ENCODE data around the gene SETD2. TPM values are rescaled to one million over a fixed set of nuclear protein-coding genes. Genes with fewer than 3 reads are reported as not detected.
"Not testable (repeated sequence)": the region's sequence is repeated elsewhere in the genome, so short reads cannot be mapped to it uniquely, and the experiment has no call there.

Gene SETD2
- polyA plus RNA-seq (ENCODE audit: insufficient read length), result 35.8 TPM

DNA sequence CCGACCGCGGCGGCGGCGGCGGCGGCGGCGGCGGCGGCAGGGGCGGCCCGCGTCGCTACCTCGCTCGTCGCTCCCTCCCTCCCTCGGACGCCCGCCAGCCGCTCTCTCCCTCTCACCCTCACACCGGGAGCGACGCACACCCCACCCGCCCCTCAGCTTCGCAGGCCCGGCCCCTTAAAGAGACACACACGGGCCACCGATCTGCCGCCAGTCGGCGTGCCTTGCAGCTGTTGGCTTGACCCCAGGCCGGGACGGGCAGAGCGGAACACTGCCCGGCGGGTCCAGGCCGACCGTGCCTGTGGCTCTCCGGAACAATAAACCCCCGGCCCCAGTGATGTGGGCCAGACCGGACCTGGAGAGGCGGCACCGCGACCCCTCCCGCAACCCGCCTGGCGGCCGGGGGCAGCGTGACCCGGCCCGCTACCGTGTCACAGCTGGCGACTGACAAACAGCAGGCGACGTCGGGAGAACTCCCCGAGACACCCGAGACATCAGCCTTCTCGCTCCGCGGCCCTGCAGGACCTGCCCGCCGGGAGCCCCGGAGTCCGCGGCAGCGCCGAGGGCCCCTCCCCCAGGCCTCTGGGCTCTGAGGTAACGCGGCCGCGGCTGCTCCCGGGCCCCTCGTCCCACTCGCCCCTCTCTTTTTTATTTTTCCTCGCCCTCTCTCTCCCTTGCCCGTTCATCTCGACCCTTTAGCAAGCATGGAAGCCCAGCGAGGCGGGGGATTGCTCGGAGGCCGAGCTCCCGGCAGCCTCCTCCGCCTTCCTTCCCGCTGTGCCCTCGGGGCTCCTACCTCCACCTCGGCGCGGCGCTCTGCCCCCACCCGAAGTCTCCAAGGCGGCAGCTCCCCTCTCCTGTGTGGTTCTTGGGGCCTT, at the start of gene SETD2:
Gene SETD2 (minus strand): TSS at position 107 of the 875 bp plus-strand sequence. CDS start 189 bp downstream, outside the sequence.
- peak; percentile 92 for DNase-seq

DNA sequence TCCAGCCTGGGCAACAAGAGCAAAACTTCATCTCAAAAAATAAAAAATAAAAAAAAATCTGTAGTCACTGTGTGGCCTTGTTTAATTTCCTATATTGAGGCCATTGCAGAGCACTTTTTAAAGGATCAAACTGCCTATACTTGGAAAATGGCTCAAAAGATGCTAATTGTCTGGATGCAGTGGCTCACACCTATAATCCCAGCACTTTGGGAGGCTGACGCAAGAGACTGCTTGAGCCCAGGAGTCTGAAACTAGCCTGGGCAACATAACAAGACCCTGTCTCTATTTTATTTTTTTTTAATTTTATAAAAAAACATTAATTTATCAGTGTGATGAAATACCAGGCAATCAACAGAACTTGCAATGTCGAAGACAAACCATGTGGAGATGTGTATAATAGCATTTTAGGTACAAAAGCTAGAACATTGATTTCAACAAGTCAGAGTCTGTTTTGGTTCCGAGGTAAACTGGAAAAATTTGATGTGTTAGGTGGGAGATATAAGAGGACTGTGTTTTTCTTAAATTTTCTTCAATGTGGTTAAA, 47.0 kb upstream of the SETD2 start:
- DNase-seq, result no peak

GRCh38 chr3:47206022-47206421, 42.1 kb upstream of the SETD2 start:
- DNase-seq, result not testable (repeated sequence)

GRCh38 chr3:47204875-47205274, 41.0 kb upstream of the SETD2 start:
- no peak for DNase-seq

GRCh38 chr3:47202542-47202941, 38.6 kb upstream of the SETD2 start:
- DNase-seq, result no peak

- DNase-seq, result no peak
These were observed 33.4 kb upstream of the SETD2 start for GRCh38 chr3:47197287-47197686.

DNA sequence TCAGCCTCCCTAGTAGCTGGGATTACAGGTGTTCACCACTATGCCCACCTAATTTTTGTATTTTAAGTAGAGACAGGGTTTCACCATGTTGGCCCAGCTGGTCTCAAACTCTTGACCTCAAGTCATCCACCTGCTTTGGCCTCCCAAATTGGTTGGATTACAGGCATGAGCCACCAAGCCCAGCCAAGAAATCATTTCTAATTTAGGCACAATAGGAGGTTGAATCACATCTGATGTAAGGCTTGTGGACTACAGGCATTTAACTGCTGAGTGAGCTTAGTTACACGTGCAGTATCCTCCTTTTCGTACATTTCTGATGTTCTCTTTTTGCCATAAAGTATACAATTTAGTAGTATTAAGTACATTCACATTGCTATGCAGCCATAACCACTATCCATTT, 31.1 kb upstream of the SETD2 start:
- no peak for DNase-seq

- no peak for DNase-seq
These were observed 30.3 kb upstream of the SETD2 start for GRCh38 chr3:47193871-47194859.

- no peak for DNase-seq
These were observed 22.4 kb upstream of the SETD2 start for GRCh38 chr3:47186285-47186684.

DNA sequence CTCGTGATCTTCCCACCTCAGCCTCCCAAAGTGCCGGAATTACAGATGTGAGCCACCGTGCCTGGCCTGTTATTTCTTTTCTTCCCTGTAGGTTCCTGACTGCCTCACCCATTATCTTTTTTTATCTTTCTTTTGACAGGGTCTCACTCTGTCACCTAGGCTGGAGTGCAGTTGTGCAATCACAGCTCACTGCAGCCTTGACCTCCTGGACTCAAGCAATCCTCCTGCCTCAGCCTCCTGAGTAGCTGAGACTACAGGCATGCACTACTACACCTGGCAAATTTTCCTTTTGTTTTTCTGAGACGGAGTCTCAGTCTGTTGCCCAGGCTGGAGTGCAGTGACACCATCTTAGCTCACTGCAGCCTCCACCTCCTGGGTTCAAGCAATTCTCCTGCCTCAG, 17.8 kb upstream of the SETD2 start:
- DNase-seq, result not testable (repeated sequence)

GRCh38 chr3:47180011-47180410, 16.1 kb upstream of the SETD2 start:
- DNase-seq, result not testable (repeated sequence)

DNA sequence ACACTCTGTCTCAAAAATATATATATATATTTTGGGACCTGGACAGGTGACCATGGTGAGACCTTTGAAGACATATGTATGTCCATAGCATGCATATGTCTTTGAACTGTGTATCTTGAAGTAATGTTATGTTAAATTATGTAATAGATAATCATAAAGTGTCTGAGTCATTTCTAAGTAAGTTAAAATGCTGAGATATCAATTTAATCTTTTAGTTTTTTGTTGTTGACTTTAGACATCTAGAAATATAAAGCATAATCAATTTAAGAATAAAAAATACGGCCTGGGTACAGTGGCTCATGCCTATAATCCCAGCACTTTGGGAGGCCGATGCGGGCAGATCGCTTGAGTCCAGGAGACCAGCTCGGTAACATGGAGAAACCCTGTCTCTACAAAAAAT, 12.7 kb upstream of the SETD2 start:
- DNase-seq, result no peak

DNA sequence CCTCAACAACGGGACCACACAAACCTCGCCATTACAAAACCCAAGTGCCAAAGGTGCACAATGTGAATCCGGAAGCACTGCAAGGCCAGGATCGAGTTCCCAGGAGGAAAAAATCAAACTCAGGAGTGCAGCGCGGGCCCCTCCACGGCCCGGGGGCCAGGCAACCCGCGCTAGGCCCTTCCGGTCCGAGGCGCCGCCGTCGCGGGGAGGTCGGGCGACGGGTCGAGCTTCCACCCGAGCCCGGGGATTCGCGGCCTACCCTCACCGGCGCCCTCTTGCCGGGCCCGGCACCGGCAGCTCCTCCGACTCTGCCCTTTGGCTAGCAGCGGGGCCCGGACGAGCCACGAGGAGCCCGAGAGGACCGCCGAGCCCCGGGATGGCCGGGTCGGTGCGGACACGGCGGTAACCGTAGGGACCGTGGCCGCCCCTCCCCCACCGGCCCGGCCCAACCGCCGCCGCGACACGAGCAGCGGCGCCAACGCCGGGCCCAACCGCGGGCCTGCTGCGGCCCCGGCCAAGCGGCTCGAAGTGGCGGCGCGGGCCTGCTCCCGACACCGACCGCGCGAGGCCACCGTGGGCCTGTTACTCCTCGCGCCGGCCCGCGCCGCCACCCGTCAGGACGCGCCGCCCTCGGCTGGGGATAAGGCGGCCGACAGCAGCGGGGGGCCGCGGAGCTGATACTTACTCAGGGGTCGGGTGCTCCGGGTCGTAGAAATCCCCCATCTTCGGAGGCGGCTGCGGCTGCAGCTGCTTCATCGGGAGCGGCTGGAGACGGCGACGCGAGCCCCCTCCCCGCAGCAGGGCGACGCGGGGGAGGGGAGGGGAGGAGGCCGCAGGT, 525 bp downstream of the SETD2 start:
- DNase-seq, result peak; percentile 56

DNA sequence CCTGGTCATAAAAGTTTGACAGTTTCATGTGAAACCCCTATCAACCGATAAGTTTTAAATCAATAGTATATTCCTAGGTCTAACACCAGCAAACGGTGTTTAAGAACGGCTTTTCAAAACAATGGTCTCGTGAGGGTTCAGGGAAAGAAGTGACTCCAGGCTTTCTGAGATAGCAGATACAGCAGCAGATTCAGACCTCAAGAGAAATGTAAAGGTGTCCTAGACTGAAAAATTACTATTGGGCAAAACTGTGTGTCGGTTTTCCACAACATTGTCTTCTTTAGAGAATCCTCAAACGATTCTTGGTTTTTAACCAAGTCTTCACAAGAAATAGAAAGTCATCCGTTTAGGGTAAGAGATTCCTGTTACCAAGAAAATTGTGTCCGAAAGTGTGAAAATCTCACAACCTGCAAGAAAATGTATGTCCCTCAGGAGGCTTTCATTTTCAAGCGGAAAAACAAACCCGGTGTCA, 1.2 kb downstream of the SETD2 start:
- DNase-seq, result peak; percentile 6

DNA sequence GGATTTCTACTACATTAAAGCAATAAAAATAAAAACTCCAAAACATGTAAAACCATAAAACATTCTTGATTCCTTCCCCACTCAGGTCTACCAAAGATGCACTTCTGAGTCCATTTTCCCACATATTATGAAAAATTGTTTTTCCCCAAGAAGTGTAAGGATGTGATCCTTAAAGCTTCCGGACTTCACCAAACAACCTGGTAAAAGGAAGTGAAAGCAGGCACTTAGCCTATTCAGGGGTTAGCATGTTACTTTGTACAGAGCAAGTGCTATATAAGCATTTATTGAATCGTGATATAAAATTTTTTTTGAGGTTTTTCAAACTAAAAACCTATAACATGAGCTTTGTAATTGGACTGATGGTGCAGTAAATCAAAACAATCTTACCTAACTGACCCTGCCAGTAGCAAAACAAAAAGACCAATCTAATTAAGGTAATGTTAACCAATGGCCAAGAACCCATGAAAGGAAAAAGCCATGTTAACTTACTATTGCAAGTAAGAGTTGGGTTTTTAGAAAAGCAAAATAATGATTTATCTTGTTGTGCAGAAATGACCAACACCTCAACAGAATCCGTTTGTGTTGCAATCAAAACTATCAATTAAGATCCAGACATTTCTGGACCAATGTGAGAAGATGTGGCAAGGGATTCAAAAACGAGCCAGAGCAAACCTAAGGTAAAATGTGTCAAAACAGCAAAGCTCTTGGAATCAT, 1.8 kb downstream of the SETD2 start:
- no peak for DNase-seq

DNA sequence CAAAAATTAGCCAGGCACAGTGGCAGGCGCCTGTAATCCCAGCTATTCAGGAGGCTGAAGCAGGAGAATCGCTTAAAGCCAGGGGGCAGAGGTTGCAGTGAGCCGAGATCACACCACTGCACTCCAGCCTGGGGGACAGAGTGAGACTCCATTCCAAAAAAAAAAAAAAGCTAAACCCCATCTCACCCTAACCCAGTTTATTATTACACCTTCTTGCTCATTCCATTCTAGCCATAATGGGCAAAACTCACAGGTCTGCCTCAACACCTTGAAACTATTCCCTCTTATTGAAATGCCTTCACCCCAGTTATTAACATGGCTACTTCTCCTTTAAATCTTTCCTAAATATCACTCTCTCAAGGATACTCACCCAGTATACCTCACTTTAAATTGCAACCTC, 4.1 kb downstream of the SETD2 start:
- no peak for DNase-seq

DNA sequence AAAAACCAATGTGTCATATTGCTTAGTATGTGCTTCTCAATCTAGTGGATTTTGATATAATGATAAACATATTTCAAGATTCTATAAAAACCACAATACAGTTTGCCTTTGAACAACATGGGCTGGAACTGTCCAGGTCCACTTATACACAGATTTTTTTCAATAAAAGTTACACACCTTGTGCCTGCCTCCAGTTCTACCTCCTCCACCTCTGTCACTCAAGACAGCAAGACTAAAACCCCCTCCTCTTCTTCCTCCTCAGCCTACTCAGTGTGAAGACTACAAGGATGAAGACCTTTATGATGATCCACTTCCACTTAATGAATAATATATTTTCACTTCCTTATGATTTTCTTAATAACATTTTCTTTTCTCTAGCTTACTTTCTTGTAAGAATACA, 5.7 kb downstream of the SETD2 start:
- DNase-seq, result no peak

- no peak for DNase-seq
These were observed 7.5 kb downstream of the SETD2 start for GRCh38 chr3:47156396-47156795.

- DNase-seq, result no peak
These were observed 11.3 kb downstream of the SETD2 start for GRCh38 chr3:47152578-47152977.

GRCh38 chr3:47151836-47152235, 12.1 kb downstream of the SETD2 start:
- no peak for DNase-seq

DNA sequence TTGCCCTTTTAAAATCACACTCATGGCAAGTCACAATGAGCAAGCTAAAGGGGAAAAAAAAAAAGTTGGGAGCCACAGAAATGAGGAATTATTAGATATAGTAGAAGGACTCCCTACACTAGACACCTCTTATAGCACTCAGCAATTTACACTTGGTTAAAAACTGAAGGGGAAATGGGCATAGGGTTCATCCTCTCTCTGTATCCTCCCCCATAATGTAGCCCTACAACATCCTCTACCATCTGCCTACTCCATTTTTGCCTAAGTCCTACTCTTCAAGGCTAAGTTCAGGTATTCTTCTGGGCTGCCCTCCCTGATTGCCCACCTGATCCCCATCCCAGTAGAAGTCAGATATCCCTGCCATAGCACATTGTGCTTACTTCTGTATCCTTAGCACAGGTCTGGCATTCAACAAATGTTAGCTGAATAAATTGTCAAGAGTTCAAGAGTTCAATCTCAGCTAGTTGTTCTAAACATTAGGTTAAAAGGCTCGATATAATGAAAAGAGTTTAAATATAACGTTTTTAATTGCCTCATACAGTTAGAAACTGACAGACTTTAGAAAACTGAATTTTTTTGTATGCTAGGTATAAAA, 14.5 kb downstream of the SETD2 start:
- no peak for DNase-seq
